ENCODE measurements around the gene NGLY1. TPM values are rescaled to one million over a fixed set of nuclear protein-coding genes. Genes with fewer than 3 reads are reported as not detected.

The NGLY1 gene
- total RNA-seq, 4 donors from 2014 or later = 29.2 to 41.9 (median 35.9) TPM

DNA sequence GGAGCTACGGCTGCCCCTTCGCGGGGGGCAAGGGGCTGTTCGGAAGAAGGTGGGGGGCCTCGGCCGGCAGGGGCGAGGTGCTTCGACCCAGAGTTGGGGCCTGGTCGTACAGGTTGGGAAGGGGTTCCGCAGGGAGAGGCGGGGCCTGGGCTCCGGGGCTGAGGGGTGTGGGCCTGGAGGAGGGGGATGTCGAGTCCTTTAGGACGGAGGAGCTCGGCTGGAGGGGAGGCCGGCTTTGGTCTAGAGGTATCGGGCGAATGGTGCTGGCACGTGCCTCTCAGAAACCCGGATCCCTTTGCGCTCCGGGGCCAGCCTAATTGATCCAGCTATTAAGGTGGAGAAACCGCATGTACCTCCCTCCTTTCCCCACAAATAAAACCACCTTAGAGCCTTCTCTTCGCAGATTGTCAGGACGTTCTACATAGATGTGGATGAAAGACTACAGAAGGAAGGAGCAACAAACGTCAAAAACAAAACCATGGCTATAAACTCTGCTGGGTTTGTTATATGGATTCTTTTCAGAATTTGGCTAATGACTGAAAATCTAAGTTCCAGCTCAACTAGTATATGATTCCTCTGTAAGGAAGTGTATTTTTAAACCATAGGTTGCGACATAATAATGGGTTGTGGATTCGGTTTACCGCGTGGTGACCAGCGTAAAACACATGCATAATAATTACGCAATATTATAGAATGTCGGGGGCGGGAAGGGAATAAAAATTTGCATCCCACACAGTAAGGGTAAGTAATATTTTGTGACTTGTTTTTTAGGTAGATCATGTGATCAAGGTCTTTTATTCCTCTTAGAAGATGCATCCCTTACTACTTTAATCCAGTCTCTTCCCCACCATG, 644 bp upstream of the NGLY1 start:
- DNase-seq (ENCODE audit: low spot score) = no peak
- TF ChIP-seq, protein P1, sequence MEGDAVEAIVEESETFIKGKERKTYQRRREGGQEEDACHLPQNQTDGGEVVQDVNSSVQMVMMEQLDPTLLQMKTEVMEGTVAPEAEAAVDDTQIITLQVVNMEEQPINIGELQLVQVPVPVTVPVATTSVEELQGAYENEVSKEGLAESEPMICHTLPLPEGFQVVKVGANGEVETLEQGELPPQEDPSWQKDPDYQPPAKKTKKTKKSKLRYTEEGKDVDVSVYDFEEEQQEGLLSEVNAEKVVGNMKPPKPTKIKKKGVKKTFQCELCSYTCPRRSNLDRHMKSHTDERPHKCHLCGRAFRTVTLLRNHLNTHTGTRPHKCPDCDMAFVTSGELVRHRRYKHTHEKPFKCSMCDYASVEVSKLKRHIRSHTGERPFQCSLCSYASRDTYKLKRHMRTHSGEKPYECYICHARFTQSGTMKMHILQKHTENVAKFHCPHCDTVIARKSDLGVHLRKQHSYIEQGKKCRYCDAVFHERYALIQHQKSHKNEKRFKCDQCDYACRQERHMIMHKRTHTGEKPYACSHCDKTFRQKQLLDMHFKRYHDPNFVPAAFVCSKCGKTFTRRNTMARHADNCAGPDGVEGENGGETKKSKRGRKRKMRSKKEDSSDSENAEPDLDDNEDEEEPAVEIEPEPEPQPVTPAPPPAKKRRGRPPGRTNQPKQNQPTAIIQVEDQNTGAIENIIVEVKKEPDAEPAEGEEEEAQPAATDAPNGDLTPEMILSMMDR (IDR thresholded peaks at IDR 0.05) = no peak
- ATAC-seq (ENCODE audit: low FRiP score) = peak; percentile 83

DNA sequence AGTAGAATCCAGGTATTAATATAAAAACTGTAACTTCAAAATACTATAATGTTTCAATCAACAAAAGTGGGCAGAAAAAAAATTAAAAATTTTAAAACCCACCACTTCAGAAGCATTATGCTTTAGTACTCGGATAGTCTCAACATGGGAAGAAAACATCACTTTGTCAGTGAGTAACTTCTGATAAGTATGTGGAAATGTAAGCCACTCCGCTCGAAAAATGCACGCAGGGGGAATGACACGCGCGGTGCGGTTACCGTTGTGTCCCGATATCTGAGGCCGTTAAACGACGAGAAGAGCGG, 656 bp downstream of the NGLY1 start:
- DNase-seq (ENCODE audit: low spot score) = no peak
- no peak for ATAC-seq (ENCODE audit: low FRiP score)
- TF ChIP-seq, protein P1 (IDR thresholded peaks at IDR 0.05) = no peak

GRCh38 chr3:25781758-25782594, 1.3 kb downstream of the NGLY1 start:
- ATAC-seq (ENCODE audit: low FRiP score) (no peak), DNase-seq (ENCODE audit: low spot score) (no peak)
- TF ChIP-seq, protein P1 (IDR thresholded peaks at IDR 0.05) = no peak

- ATAC-seq (ENCODE audit: low FRiP score) (no peak), DNase-seq (ENCODE audit: low spot score) (no peak)
- TF ChIP-seq, protein P1 (IDR thresholded peaks at IDR 0.05) = no peak
Observed at GRCh38 chr3:25781145-25781757, 2.0 kb downstream of the NGLY1 start.

DNA sequence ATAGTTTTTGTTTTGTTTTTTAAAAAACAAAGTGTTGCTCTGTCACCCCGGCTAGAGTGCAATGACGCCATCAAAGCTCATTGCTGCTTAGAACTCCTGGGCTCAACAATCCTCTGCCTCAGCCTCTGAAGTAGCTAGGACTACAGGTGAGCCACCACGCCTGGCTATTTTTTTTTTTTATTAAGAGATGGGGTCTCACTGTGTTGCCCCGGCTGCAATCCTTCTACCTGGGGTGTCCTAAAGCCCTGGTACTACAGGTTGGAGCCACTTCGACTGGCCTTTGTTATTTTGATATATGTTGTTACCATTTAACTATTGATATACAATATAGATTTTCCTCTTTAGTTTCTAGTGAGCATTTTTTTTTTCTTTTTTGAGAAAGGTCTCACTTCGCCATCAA, 2.6 kb downstream of the NGLY1 start:
- TF ChIP-seq, protein P1 (IDR thresholded peaks at IDR 0.05) = no peak
- DNase-seq (ENCODE audit: low spot score) (no peak), ATAC-seq (ENCODE audit: low FRiP score) (no peak)

DNA sequence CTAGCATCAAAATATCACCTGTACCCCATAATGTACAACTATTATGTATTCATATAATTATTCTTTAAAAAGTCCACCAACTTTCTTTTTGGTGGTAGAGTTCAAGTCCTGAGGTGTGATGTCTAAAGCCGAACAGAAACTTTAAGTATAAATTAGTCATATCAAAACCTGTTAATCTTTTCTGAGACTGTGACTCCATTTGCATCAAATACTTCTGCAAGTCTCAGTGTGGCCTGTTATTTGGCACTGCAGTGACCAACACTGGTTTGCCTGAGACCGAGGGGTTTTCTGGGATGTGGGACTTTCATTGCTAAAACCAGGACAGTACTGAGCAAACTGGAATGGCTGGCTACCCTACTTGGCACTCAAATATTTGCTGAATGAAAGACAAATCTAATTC, 7.3 kb downstream of the NGLY1 start:
- TF ChIP-seq, protein P1 (IDR thresholded peaks at IDR 0.05) = no peak
- DNase-seq (ENCODE audit: low spot score) (no peak), ATAC-seq (ENCODE audit: low FRiP score) (no peak)
